Osteocyte (in vitro differentiated cells): ENCODE results near the gene ANP32E. TPM values are rescaled to one million over a fixed set of nuclear protein-coding genes. Genes with fewer than 3 reads are reported as not detected.

Source experiments
- DNase-seq: peaks from one replicate; pipeline ENCODE4 v3.0.0; 2021; ENCODE audit warnings: mixed read lengths; ENCODE audit not compliant: unreplicated experiment; ENCODE audit errors: extremely low spot score
- H3K27ac Mint-ChIP-seq: one replicate; pipeline ENCODE4 v1.8.0; 2021; ENCODE audit warnings: mild to moderate bottlenecking, mixed read lengths; ENCODE audit not compliant: unreplicated experiment
- H3K27me3 Mint-ChIP-seq: one replicate; pipeline ENCODE4 v1.8.0; 2021; ENCODE audit warnings: mixed read lengths; ENCODE audit not compliant: unreplicated experiment
- H3K36me3 Mint-ChIP-seq: one replicate; pipeline ENCODE4 v1.8.0; 2021; ENCODE audit warnings: mixed read lengths; ENCODE audit not compliant: unreplicated experiment
- H3K4me1 Mint-ChIP-seq: one replicate; pipeline ENCODE4 v1.8.0; 2021; ENCODE audit warnings: mixed read lengths; ENCODE audit not compliant: unreplicated experiment
- H3K4me3 Mint-ChIP-seq: one replicate; pipeline ENCODE4 v1.8.0; 2021; ENCODE audit warnings: mild to moderate bottlenecking, moderate library complexity, mixed read lengths; ENCODE audit not compliant: unreplicated experiment
- H3K9me3 Mint-ChIP-seq: one replicate; pipeline ENCODE4 v1.8.0; 2021; ENCODE audit warnings: mixed read lengths; ENCODE audit not compliant: unreplicated experiment
- total RNA-seq: library from RNA; stranded (reverse); gene quantifications from 2 replicates; pipeline ENCODE4 v1.2.1, GENCODE V29; 2021
- TF ChIP-seq, protein P1 (sequence below): fragments of 200-600 bp; sonication (generic); IDR thresholded peaks from 2 replicates; pipeline ENCODE4 v1.5.0; 2021; ENCODE audit warnings: antibody characterized with exemption, mild to moderate bottlenecking, moderate library complexity

ANP32E gene
- total RNA-seq, 1 donor from 2014 or later: 29.5 TPM

- H3K27ac Mint-ChIP-seq: peak within 1 kb of the TSS; percentile 95
- peaks cover 20% of the 10 kb centered on the region for H3K36me3 Mint-ChIP-seq
- no peaks in the 10 kb centered on the region for H3K27me3 Mint-ChIP-seq
- peaks cover 47% of the 10 kb centered on the region for H3K4me1 Mint-ChIP-seq
- TF ChIP-seq, protein P1, sequence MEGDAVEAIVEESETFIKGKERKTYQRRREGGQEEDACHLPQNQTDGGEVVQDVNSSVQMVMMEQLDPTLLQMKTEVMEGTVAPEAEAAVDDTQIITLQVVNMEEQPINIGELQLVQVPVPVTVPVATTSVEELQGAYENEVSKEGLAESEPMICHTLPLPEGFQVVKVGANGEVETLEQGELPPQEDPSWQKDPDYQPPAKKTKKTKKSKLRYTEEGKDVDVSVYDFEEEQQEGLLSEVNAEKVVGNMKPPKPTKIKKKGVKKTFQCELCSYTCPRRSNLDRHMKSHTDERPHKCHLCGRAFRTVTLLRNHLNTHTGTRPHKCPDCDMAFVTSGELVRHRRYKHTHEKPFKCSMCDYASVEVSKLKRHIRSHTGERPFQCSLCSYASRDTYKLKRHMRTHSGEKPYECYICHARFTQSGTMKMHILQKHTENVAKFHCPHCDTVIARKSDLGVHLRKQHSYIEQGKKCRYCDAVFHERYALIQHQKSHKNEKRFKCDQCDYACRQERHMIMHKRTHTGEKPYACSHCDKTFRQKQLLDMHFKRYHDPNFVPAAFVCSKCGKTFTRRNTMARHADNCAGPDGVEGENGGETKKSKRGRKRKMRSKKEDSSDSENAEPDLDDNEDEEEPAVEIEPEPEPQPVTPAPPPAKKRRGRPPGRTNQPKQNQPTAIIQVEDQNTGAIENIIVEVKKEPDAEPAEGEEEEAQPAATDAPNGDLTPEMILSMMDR: no peak
- H3K4me3 Mint-ChIP-seq: peak within 1 kb of the TSS; percentile 98
- no peaks in the 10 kb centered on the region for H3K9me3 Mint-ChIP-seq
- DNase-seq: peak; percentile 97
Measured at GRCh38 chr1:150268705-150269403, 32.9 kb upstream of the ANP32E start, which contains the start of gene APH1A. APH1A (minus strand) TSS chr1:150269016; CDS start chr1:150268810, 206 bp downstream.

GRCh38 chr1:150268340-150268704, 32.4 kb upstream of the ANP32E start:
- peaks cover 20% of the 10 kb centered on the region for H3K36me3 Mint-ChIP-seq
- no peak for DNase-seq
- peak overlapping the region; percentile 95 for H3K27ac Mint-ChIP-seq
- H3K27me3 Mint-ChIP-seq: no peaks in the 10 kb centered on the region
- H3K4me3 Mint-ChIP-seq: peak overlapping the region; percentile 98
- TF ChIP-seq, protein P1: no peak
- no peaks in the 10 kb centered on the region for H3K9me3 Mint-ChIP-seq
- H3K4me1 Mint-ChIP-seq: peaks cover 42% of the 10 kb centered on the region

DNA sequence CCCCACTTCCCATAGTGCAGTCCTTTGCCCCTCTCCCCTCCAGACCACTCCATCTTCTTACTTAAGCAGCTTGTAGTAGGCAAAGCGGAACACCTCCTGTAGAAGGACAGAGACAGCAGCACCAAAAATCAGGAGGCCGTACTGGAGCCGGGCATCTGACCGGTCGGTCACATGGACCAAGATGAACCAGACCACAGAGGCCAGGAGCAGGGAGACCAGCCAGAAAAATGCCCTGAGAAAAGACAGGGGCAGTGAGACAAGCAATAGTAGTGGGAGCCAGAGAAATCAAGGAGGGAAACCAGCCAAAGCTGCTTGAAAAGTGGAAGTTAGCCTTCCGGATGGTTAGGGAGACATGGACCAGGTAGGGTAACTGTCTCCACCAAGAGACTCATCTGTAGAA, 32.0 kb upstream of the ANP32E start:
- H3K36me3 Mint-ChIP-seq: peaks cover 20% of the 10 kb centered on the region
- H3K9me3 Mint-ChIP-seq: no peaks in the 10 kb centered on the region
- H3K27ac Mint-ChIP-seq: peak overlapping the region; percentile 95
- H3K4me3 Mint-ChIP-seq: peak overlapping the region; percentile 98
- no peaks in the 10 kb centered on the region for H3K27me3 Mint-ChIP-seq
- TF ChIP-seq, protein P1: no peak
- peaks cover 38% of the 10 kb centered on the region for H3K4me1 Mint-ChIP-seq
- no peak for DNase-seq

GRCh38 chr1:150263549-150263948, 27.6 kb upstream of the ANP32E start:
- Mint-ChIP-seq H3K27me3 (peaks cover 9% of the 10 kb centered on the region), H3K4me1 (peaks cover 26% of the 10 kb centered on the region), H3K36me3 (peaks cover 20% of the 10 kb centered on the region)

More at GRCh38 chr1:150263549-150263948, 27.6 kb upstream of the ANP32E start:
- no peak overlapping the region for H3K4me3 Mint-ChIP-seq
- TF ChIP-seq, protein P1: no peak
- no peaks in the 10 kb centered on the region for H3K9me3 Mint-ChIP-seq
- no peak overlapping the region for H3K27ac Mint-ChIP-seq
- no peak for DNase-seq
